Gastrocnemius medialis (tissue), 4 donors: ENCODE data around the gene HMCN2. TPM values are rescaled to one million over a fixed set of nuclear protein-coding genes. Genes with fewer than 3 reads are reported as not detected.
"Not testable (repeated sequence)": the region's sequence is repeated elsewhere in the genome, so short reads cannot be mapped to it uniquely, and the experiment has no call there.

Experiments used
- ATAC-seq, 2 donors: fragments of 150-250 bp; one replicate each; pipeline ENCODE4 v1.9.1; 2016
- DNase-seq, 2 donors: peaks; one replicate each; pipeline ENCODE4 v3.0.0-alpha.2; 2019
- H3K27ac ChIP-seq, 4 donors: fragments of 200-600 bp; sonication (generic); 1 replicate in 1 of 4; 2 replicates in 3 of 4; pipeline ENCODE4 v1.5.1; 2016 to 2018; ENCODE audit warnings: mild to moderate bottlenecking in 2 of 4, moderate library complexity in 1 of 4
- H3K27me3 ChIP-seq, 3 donors: fragments of 200-600 bp; sonication (generic) in 2 of 3; 1 replicate in 1 of 3; 2 replicates in 2 of 3; pipeline versions ENCODE4 v1.5.1 to v1.6.0; 2016 to 2019; ENCODE audit warnings: mild to moderate bottlenecking in 1 of 3, moderate library complexity in 1 of 3
- H3K36me3 ChIP-seq, 2 donors: fragments of 200-600 bp; sonication (generic) in 1 of 2; one replicate each; pipeline ENCODE4 v1.5.1; 2017 to 2018
- H3K4me1 ChIP-seq, 2 donors: fragments of 200-600 bp; sonication (generic) in 1 of 2; one replicate each; pipeline ENCODE4 v1.5.1; 2016 to 2017; ENCODE audit warnings: mild to moderate bottlenecking in 2 of 2
- H3K4me3 ChIP-seq, 4 donors: fragments of 200-600 bp; sonication (generic) in 3 of 4; 1 replicate in 1 of 4; 2 replicates in 3 of 4; pipeline ENCODE4 v1.5.1; 2016 to 2019; ENCODE audit warnings: mild to moderate bottlenecking in 2 of 4
- H3K9me3 ChIP-seq, 3 donors: fragments of 200-600 bp; sonication (generic) in 2 of 3; 1 replicate in 1 of 3; 2 replicates in 2 of 3; pipeline ENCODE4 v1.5.1; 2016 to 2019
- CTCF ChIP-seq, 5 experiments: fragments of 450-650 bp in 3 of 5; fragments of 200-600 bp in 2 of 5; sonication (generic) in 2 of 5; IDR thresholded peaks in 4 of 5; conservative IDR thresholded peaks in 1 of 5; 1 replicate in 4 of 5; 2 replicates in 1 of 5; pipeline ENCODE4 v1.5.1; 2016 to 2019; ENCODE audit warnings: antibody characterized with exemption in 5 of 5, mild to moderate bottlenecking in 3 of 5, moderate library complexity in 3 of 5
- POLR2A ChIP-seq, 2 donors: fragments of 450-650 bp; IDR thresholded peaks; one replicate each; pipeline ENCODE4 v1.6.1; 2017; ENCODE audit warnings: antibody characterized with exemption in 2 of 2, mild to moderate bottlenecking in 2 of 2, moderate library complexity in 2 of 2
- in situ Hi-C, 4 donors: fragments of 200-750 bp; cut with MboI; loops; one replicate each; pipeline versions ENCODE4 v1.15.0 to v1.8.0; 2017; ENCODE audit warnings: low sequenced_read_pairs in 4 of 4
- intact Hi-C: fragments of 100-400 bp; cut with DNase I; formaldehyde crosslinking; loops from one replicate; pipeline ENCODE4 v1.15.1; 2023; ENCODE audit warnings: low total_unique reads
- total RNA-seq, 4 donors: library from RNA; depleted of rRNA; stranded (reverse); fragments of >200 nt; gene quantifications; one replicate each; pipeline versions ENCODE4 v1.1.0 to v1.2.3, GENCODE V29; 2016

HMCN2 gene
- total RNA-seq, 4 donors from 2014 or later = 1.9 to 8.5 (median 7.7) TPM

- in situ Hi-C loops = no loop called here
- Histone ChIP-seq H3K27me3 (peaks cover 12 to 40% (median 28%) of the 10 kb centered on the region in 3 donors), H3K27ac (peak overlapping the region in 3 of 4 donors; percentile 36 to 43 (median 39)), H3K36me3 (no peaks in the 10 kb centered on the region), H3K9me3 (no peaks in the 10 kb centered on the region), H3K4me1 (peaks cover 0 to 2% of the 10 kb centered on the region in 2 donors), H3K4me3 (no peak overlapping the region)
- DNase-seq = no peak
- intact Hi-C loops = no loop called here
- TF ChIP-seq CTCF (IDR thresholded peaks at IDR 0.05 in 4 of 5, conservative IDR thresholded peaks at IDR 0.05 in 1 of 5) = no peak
- no peak for TF ChIP-seq POLR2A (IDR thresholded peaks at IDR 0.05)
- no peak for ATAC-seq
Observed at GRCh38 chr9:130276121-130276520, 10.6 kb downstream of the HMCN2 start.

GRCh38 chr9:130276955-130277354 lies 11.4 kb downstream of the HMCN2 start:
- ATAC-seq (peak in 1 of 2 donors; percentile 21), DNase-seq (no peak)
- Histone ChIP-seq H3K4me3 (no peak overlapping the region), H3K27me3 (peaks cover 8 to 33% (median 21%) of the 10 kb centered on the region in 3 donors), H3K9me3 (no peaks in the 10 kb centered on the region), H3K36me3 (no peaks in the 10 kb centered on the region), H3K4me1 (no peaks in the 10 kb centered on the region), H3K27ac (peak overlapping the region in 3 of 4 donors; percentile 36 to 43 (median 39))
- intact Hi-C loops = no loop called here
- in situ Hi-C loops = no loop called here
- TF ChIP-seq POLR2A (IDR thresholded peaks at IDR 0.05) (no peak), CTCF (IDR thresholded peaks at IDR 0.05 in 4 of 5, conservative IDR thresholded peaks at IDR 0.05 in 1 of 5) (no peak)

GRCh38 chr9:130277525-130277924 lies 12.0 kb downstream of the HMCN2 start:
- H3K4me3 ChIP-seq, H3K9me3 ChIP-seq, H3K27ac ChIP-seq, in situ Hi-C loops, H3K4me1 ChIP-seq, intact Hi-C loops, H3K36me3 ChIP-seq, ATAC-seq, DNase-seq: not testable (repeated sequence)
- peaks cover 8 to 31% (median 15%) of the 10 kb centered on the region in 3 donors for H3K27me3 ChIP-seq

GRCh38 chr9:130283539-130284248 lies 18.1 kb downstream of the HMCN2 start:
- TF ChIP-seq POLR2A (IDR thresholded peaks at IDR 0.05) (no peak), CTCF (IDR thresholded peaks at IDR 0.05 in 4 of 5, conservative IDR thresholded peaks at IDR 0.05 in 1 of 5) (no peak)

GRCh38 chr9:130284249-130284625 lies 18.7 kb downstream of the HMCN2 start:
- intact Hi-C loops (no loop called here), in situ Hi-C loops (no loop called here)
- DNase-seq (no peak), ATAC-seq (no peak)
- peaks cover 20 to 51% (median 45%) of the 10 kb centered on the region in 3 donors for H3K27me3 ChIP-seq
- no peak for TF ChIP-seq CTCF (IDR thresholded peaks at IDR 0.05 in 4 of 5, conservative IDR thresholded peaks at IDR 0.05 in 1 of 5)
- no peak for TF ChIP-seq POLR2A (IDR thresholded peaks at IDR 0.05)
- H3K4me1 ChIP-seq = peaks cover 3 to 7% of the 10 kb centered on the region in 2 donors
- H3K36me3 ChIP-seq = no peaks in the 10 kb centered on the region
- H3K9me3 ChIP-seq = no peaks in the 10 kb centered on the region
- H3K27ac ChIP-seq = peak overlapping the region; percentile 0 to 37 (median 12)
- no peak overlapping the region for H3K4me3 ChIP-seq

More at GRCh38 chr9:130283539-130284248, 18.1 kb downstream of the HMCN2 start:
- H3K4me1 ChIP-seq = peaks cover 3 to 7% of the 10 kb centered on the region in 2 donors
- no peak overlapping the region for H3K4me3 ChIP-seq
- no peak for DNase-seq
- no peaks in the 10 kb centered on the region for H3K36me3 ChIP-seq
- peak in 1 of 2 donors; percentile 13 for ATAC-seq
- H3K9me3 ChIP-seq = no peaks in the 10 kb centered on the region
- intact Hi-C loops = no loop called here
- peak overlapping the region in 3 of 4 donors; percentile 37 to 54 (median 38) for H3K27ac ChIP-seq
- peaks cover 19 to 52% (median 39%) of the 10 kb centered on the region in 3 donors for H3K27me3 ChIP-seq
- in situ Hi-C loops = no loop called here
